ENCODE results near the gene POC1B.

The POC1B gene

GRCh38 chr12:89389755-89390661, 135.8 kb downstream of the POC1B start:
- DNase-seq (ENCODE audit: low read depth in 2 of 2, low spot score in 1 of 2), result no peak

- no peak for DNase-seq (ENCODE audit: low read depth in 2 of 2, low spot score in 1 of 2)
Measured at GRCh38 chr12:89386138-89386537, 139.7 kb downstream of the POC1B start.

GRCh38 chr12:89384807-89385206, 141.0 kb downstream of the POC1B start:
- DNase-seq (ENCODE audit: low read depth in 2 of 2, low spot score in 1 of 2), result no peak

- DNase-seq (ENCODE audit: low read depth in 2 of 2, low spot score in 1 of 2), result no peak
Measured at GRCh38 chr12:89384050-89384758, 141.6 kb downstream of the POC1B start.

- no peak for DNase-seq (ENCODE audit: low read depth in 2 of 2, low spot score in 1 of 2)
Measured at GRCh38 chr12:89383235-89384049, 142.4 kb downstream of the POC1B start.

GRCh38 chr12:89382328-89382727, 143.5 kb downstream of the POC1B start:
- no peak for DNase-seq (ENCODE audit: low read depth in 2 of 2, low spot score in 1 of 2)

- no peak for DNase-seq (ENCODE audit: low read depth in 2 of 2, low spot score in 1 of 2)
Measured at GRCh38 chr12:89379839-89380467, 145.9 kb downstream of the POC1B start.

GRCh38 chr12:89379148-89379838, 146.6 kb downstream of the POC1B start:
- no peak for DNase-seq (ENCODE audit: low read depth in 2 of 2, low spot score in 1 of 2)

GRCh38 chr12:89376844-89377243, 149.0 kb downstream of the POC1B start:
- no peak for DNase-seq (ENCODE audit: low read depth in 2 of 2, low spot score in 1 of 2)

- no peak for DNase-seq (ENCODE audit: low read depth in 2 of 2, low spot score in 1 of 2)
Measured at GRCh38 chr12:89376202-89376529, 149.7 kb downstream of the POC1B start.

GRCh38 chr12:89373763-89374572, 151.9 kb downstream of the POC1B start:
- no peak for DNase-seq (ENCODE audit: low read depth in 2 of 2, low spot score in 1 of 2)

GRCh38 chr12:89372584-89373370, 153.1 kb downstream of the POC1B start:
- no peak for DNase-seq (ENCODE audit: low read depth in 2 of 2, low spot score in 1 of 2)

- no peak for DNase-seq (ENCODE audit: low read depth in 2 of 2, low spot score in 1 of 2)
Measured at GRCh38 chr12:89370850-89371249, 155.0 kb downstream of the POC1B start.

- no peak for DNase-seq (ENCODE audit: low read depth in 2 of 2, low spot score in 1 of 2)
Measured at GRCh38 chr12:89370421-89370831, 155.4 kb downstream of the POC1B start.
